ENCODE measurements around the gene CAPZA2. TPM values are rescaled to one million over a fixed set of nuclear protein-coding genes. Genes with fewer than 3 reads are reported as not detected.
"Not testable (repeated sequence)": the region's sequence is repeated elsewhere in the genome, so short reads cannot be mapped to it uniquely, and the experiment has no call there.

The CAPZA2 gene
- total RNA-seq, 1 donor from 2014 or later, result 344 TPM

GRCh38 chr7:116901143-116901542, 38.8 kb downstream of the CAPZA2 start:
- DNase-seq, result no peak
- intact Hi-C loops (cut with DNase I), result no loop called here
- no peak for ATAC-seq (ENCODE audit: poor library complexity)

DNA sequence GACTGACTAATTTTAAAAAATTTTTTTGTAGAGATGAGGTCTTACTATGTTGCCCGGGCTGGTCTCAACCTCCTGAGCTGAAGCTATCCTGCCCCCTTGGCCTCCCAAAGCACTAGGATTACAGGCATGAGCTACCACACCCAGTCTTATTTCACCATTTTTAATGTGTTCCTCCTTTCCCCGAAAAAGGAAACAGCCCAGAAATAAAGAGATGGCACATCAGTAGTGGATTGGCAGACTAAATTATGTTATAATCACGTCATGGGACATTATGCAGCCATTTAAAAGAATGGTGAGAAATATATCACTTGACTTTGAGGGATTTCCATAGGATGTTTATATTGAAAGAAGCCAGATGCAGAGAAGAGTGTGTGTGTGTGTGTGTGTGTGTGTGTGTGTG, 40.5 kb downstream of the CAPZA2 start:
- DNase-seq (no peak), ATAC-seq (ENCODE audit: poor library complexity) (no peak)
- intact Hi-C loops (cut with DNase I), result no loop called here

DNA sequence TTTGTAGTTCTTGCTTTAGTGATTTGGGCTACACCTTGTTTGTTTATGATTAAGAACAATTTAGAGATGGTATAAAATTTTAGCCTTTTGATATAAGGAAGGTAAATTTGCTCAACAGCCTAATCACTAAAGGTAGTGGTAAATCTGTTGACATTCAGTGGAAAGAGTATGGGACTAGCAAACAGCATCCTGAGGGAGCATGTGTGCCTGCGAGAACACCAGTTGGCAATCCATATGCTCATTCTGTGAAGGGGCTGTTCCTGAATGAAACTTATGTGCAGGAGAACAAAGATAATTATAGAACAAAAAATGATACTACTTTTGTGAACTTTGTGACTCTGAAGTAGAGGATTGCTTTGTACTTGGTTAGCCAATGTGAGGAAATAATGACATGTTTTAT, 44.0 kb downstream of the CAPZA2 start:
- DNase-seq (no peak), ATAC-seq (ENCODE audit: poor library complexity) (no peak)
- intact Hi-C loops (cut with DNase I), result no loop called here

- DNase-seq (no peak), ATAC-seq (ENCODE audit: poor library complexity) (peak; percentile 51)
- intact Hi-C loops (cut with DNase I), result loop anchor here (10.0 kb wide), 1 partner anchor 46 kb away; the partner anchor contains the start of gene CAPZA2
Measured at GRCh38 chr7:116910383-116910782, 48.0 kb downstream of the CAPZA2 start.

DNA sequence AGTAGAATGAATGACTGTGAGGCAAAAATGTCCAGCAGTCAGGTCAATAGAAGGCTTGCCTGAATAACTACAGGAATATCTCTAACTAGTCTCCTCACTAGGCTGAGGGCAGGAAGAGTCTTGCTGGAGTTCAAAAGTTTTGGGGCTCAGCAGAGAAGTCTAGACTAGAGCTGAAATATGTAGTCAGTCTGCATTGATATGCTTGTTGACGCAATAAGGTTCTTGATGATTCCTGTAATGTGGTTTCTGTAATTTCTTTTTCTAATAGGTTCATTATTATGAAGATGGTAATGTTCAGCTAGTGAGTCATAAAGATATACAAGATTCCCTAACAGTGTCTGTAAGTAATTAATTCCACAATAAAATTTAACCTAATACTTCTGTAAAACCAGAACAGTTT, 49.4 kb downstream of the CAPZA2 start:
- intact Hi-C loops (cut with DNase I), result loop anchor here (10.0 kb wide), 1 partner anchor 47 kb away; the partner anchor contains the start of gene CAPZA2
- no peak for DNase-seq
- ATAC-seq (ENCODE audit: poor library complexity), result no peak

GRCh38 chr7:116912269-116912909, 50.0 kb downstream of the CAPZA2 start:
- ATAC-seq (ENCODE audit: poor library complexity), result peak; percentile 36
- intact Hi-C loops (cut with DNase I), result loop anchor here (10.0 kb wide), 1 partner anchor 48 kb away; the partner anchor contains the start of gene CAPZA2
- DNase-seq, result no peak

- intact Hi-C loops (cut with DNase I), result loop anchor here (10.0 kb wide), 1 partner anchor 54 kb away; the partner anchor contains the start of gene CAPZA2
- DNase-seq, result no peak
- ATAC-seq (ENCODE audit: poor library complexity), result no peak
Measured at GRCh38 chr7:116918704-116919103, 56.3 kb downstream of the CAPZA2 start.

- intact Hi-C loops (cut with DNase I), result no loop called here
- ATAC-seq (ENCODE audit: poor library complexity) (no peak), DNase-seq (no peak)
Measured at GRCh38 chr7:116920359-116920758, 58.0 kb downstream of the CAPZA2 start.

DNA sequence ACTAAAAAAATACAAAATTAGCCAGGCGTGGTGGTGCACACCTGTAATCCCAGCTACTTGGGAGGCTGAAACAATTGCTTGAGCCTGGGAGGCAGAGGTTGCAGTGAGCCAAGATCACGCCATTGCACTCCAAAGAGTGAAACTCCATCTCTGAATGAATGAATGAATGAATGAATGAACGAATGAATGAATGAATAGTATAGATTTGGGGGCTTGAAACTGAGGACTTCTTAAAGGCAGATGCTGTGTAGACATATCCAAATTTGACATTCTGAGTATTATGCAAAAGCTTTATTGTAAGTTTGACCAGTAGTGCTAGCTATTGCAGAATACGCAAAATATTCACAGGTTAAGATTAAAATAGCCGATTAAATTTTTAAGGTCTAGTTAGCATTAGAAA, 60.2 kb downstream of the CAPZA2 start:
- DNase-seq (no peak), ATAC-seq (ENCODE audit: poor library complexity) (no peak)
- intact Hi-C loops (cut with DNase I), result no loop called here

DNA sequence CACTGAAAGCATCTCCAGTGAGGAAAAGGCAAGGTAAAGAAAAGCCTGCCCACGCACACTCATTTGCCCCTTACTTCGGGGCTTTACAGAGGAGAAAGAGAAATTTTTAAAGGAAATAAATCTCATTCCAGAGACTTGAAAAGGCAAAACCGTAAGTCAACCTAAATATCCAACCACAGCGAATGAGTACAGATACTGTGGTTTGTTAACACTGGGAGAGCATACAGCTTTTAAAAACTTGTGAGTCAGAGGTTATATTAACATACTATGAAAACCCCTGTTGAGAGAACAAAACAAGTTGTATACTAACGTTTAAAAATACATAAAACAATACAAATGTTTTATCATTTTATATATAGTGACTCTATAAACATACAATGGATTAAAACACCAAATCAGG, 62.4 kb downstream of the CAPZA2 start:
- no peak for DNase-seq
- intact Hi-C loops (cut with DNase I), result no loop called here
- ATAC-seq (ENCODE audit: poor library complexity), result no peak

DNA sequence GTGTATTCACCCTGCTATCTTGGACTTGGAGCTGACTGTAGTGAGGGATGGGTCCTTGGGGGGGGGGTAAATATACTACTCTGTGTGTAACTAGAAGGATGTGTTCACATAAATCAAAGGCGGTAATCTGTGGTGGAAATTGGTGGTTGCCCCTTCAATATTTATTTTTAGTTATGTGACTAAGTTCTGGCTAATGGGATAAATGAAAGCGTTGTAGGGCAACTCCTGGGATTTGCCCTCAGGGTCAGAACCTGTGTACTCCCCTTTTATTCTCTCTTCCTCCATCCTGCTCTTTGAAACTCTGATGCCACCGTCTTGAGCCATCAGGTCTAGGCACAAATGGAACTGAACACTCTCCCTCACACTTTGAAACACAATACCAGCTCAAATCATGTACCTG, 66.6 kb downstream of the CAPZA2 start:
- no peak for ATAC-seq (ENCODE audit: poor library complexity)
- no peak for DNase-seq
- intact Hi-C loops (cut with DNase I), result no loop called here

GRCh38 chr7:116929914-116930913, 67.8 kb downstream of the CAPZA2 start:
- peak; percentile 90 for DNase-seq
- ATAC-seq (ENCODE audit: poor library complexity), result peak; percentile 95
- intact Hi-C loops (cut with DNase I), result loop anchor here (5.0 kb wide), 1 partner anchor 187 kb away; no protein-coding TSS in a partner anchor

GRCh38 chr7:116932566-116932965, 70.2 kb downstream of the CAPZA2 start:
- DNase-seq (no peak), ATAC-seq (ENCODE audit: poor library complexity) (no peak)
- intact Hi-C loops (cut with DNase I), result loop anchor here (5.0 kb wide), 1 partner anchor 185 kb away; no protein-coding TSS in a partner anchor

GRCh38 chr7:116933465-116933864, 71.1 kb downstream of the CAPZA2 start:
- intact Hi-C loops (cut with DNase I), result loop anchor here (5.0 kb wide), 1 partner anchor 184 kb away; no protein-coding TSS in a partner anchor
- ATAC-seq (ENCODE audit: poor library complexity) (no peak), DNase-seq (no peak)

- ATAC-seq (ENCODE audit: poor library complexity) (no peak), DNase-seq (no peak)
- intact Hi-C loops (cut with DNase I), result loop anchor here (5.0 kb wide), 1 partner anchor 183 kb away; no protein-coding TSS in a partner anchor
Measured at GRCh38 chr7:116934580-116934979, 72.2 kb downstream of the CAPZA2 start.

- ATAC-seq (ENCODE audit: poor library complexity); intact Hi-C loops (cut with DNase I); DNase-seq: not testable (repeated sequence)
Measured at GRCh38 chr7:116936844-116937243, 74.5 kb downstream of the CAPZA2 start.

DNA sequence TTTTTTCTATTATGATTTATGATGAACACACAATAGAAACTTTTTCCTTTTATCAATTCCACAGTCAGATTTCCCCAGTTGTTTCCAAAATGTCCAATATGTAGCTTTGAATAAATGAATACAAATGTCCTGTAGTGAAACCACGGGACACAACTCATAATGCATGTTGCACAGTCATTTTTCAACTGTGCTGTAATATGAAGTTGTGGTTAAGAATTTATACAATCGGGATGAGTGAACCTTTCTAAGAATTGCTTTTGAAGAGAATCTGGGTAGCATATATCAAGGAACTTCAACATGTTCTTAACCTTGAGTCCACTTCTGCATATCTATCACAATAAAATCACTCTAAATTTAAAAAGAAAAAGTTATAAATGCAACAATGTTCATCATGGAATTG, 76.3 kb downstream of the CAPZA2 start:
- intact Hi-C loops (cut with DNase I), result no loop called here
- DNase-seq, result no peak
- ATAC-seq (ENCODE audit: poor library complexity), result no peak

DNA sequence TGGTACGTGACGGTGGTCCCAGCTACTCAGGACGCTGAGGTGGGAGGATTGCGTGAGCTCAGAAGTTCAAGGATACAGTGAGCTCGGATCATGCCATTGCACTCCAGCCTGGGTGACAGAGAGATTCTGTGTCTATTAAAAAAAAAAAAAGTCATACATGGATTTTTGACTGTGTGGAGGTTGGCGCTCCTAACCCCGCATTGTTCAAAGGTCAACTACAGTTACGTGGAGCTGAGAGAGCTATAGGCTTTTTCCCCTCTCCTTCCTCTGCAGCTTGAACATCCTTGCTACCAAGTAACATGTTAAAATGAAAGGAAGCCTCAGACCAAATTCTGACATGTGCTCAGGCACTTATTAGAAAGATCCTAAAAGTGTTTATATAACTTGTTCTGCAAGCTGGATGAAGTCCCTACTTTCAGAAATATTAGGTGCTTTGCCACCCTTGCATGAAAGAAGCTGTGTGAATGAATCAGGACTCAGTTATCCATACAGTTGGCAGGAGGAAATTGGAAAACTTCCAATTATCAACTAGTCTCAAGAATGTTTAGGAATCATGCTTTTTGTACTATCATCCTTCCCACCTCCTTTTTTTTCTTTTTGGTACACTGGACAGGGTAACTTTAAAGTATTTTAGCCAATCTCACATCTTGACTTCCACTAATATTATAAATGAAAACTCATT, 78.4 kb downstream of the CAPZA2 start:
- no peak for DNase-seq
- no peak for ATAC-seq (ENCODE audit: poor library complexity)
- intact Hi-C loops (cut with DNase I), result no loop called here

DNA sequence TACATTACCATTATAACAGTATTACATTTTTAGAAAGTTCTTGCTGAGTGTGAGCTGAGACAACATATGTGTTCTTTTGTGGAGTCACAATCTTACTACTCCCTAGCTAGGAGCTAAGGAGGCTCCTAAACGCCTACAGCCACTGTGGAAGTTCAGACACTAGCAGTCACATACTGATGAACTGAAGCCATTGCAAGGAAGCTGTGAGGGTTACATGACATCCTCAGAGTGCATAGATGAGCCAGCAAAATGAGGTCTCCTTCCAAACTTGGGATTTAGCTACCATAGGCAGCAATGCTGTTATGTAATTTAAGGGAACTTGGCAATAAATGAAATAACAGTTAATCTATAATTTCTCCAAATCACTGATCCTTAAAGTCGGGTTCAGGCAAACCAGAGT, 80.1 kb downstream of the CAPZA2 start:
- intact Hi-C loops (cut with DNase I), result no loop called here
- ATAC-seq (ENCODE audit: poor library complexity), result peak; percentile 34
- DNase-seq, result no peak

All from Right ventricle myocardium superior (tissue), 1 donor.